ENCODE results near the gene PLB1. TPM values are rescaled to one million over a fixed set of nuclear protein-coding genes. Genes with fewer than 3 reads are reported as not detected.

Gene PLB1
- total and polyA plus RNA-seq, 2 experiments from 2014 or later, result 0.06 to 0.21 TPM

DNA sequence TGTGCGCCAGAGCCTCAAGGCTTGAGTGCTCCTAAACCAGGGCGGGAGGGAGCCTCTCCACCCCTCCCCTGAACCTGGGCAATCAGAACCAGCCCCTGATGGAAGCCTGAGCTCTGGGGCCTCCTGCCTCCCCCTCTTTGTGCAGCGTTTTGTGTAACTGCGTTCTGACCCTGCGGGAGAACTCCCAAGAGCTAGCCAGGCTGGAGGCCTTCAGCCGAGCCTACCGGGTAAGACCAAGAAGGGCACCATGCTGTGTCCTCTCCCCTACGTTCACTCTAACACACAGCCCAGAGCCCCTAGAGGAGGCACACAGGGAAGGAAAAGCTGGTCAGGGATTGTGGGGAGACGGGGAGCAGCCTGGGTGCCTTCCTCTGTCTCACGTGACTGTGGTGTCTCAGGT, 108.0 kb downstream of the PLB1 start (continued):
- TF ChIP-seq, protein P1, sequence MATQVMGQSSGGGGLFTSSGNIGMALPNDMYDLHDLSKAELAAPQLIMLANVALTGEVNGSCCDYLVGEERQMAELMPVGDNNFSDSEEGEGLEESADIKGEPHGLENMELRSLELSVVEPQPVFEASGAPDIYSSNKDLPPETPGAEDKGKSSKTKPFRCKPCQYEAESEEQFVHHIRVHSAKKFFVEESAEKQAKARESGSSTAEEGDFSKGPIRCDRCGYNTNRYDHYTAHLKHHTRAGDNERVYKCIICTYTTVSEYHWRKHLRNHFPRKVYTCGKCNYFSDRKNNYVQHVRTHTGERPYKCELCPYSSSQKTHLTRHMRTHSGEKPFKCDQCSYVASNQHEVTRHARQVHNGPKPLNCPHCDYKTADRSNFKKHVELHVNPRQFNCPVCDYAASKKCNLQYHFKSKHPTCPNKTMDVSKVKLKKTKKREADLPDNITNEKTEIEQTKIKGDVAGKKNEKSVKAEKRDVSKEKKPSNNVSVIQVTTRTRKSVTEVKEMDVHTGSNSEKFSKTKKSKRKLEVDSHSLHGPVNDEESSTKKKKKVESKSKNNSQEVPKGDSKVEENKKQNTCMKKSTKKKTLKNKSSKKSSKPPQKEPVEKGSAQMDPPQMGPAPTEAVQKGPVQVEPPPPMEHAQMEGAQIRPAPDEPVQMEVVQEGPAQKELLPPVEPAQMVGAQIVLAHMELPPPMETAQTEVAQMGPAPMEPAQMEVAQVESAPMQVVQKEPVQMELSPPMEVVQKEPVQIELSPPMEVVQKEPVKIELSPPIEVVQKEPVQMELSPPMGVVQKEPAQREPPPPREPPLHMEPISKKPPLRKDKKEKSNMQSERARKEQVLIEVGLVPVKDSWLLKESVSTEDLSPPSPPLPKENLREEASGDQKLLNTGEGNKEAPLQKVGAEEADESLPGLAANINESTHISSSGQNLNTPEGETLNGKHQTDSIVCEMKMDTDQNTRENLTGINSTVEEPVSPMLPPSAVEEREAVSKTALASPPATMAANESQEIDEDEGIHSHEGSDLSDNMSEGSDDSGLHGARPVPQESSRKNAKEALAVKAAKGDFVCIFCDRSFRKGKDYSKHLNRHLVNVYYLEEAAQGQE (IDR thresholded peaks at IDR 0.05; ENCODE audit: unreplicated experiment), result no peak
- TF ChIP-seq STAT1 (IDR thresholded peaks at IDR 0.05; ENCODE audit: unreplicated experiment), result no peak

DNA sequence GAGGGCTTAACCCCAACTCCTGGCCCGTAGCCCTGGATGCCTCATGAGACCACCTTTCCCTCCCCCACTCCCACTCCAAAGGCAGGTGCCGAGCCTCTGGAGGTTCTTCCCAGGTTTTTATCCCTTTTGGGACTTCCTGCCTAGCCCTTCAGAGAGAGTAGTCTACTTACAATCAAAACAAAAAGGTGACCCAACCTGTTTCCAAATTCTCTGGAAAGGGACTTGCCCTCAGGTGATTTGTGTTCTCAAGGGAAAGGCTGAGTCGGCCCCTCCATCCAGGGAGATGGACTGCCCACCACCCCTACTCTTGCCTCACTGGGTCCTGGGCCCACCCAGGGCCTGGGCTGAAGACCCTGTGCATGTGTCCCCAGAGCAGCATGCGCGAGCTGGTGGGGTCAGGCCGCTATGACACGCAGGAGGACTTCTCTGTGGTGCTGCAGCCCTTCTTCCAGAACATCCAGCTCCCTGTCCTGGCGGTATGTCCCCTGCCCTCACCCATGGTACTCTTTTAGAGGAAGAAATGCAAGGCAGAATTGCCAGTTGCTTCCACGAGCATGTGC, 108.5 kb downstream of the PLB1 start:
- no peak for DNase-seq (ENCODE audit: low spot score)
- peaks cover 3% of the 10 kb centered on the region for H3K27me3 Mint-ChIP-seq (ENCODE audit: insufficient read depth, low read depth, poor library complexity)
- Histone ChIP-seq H3K9me2 (ENCODE audit: insufficient read depth) (no peaks in the 10 kb centered on the region), H3K4me3 (no peak overlapping the region), H3K4me1 (ENCODE audit: insufficient read depth) (no peaks in the 10 kb centered on the region), H3K36me3 (ENCODE audit: insufficient read depth) (no peaks in the 10 kb centered on the region), H3K27me3 (ENCODE audit: insufficient read depth) (no peaks in the 10 kb centered on the region), H3K79me2 (replicated peaks; ENCODE audit: insufficient read depth) (no peaks in the 10 kb centered on the region), H4K20me1 (replicated peaks; ENCODE audit: insufficient read depth) (no peaks in the 10 kb centered on the region), H3K4me2 (no peak overlapping the region), H3K27ac (ENCODE audit: low read depth) (no peak overlapping the region), H2AFZ (no peak overlapping the region), H3F3A (replicated peaks; ENCODE audit: low read depth) (no peaks in the 10 kb centered on the region)
- no peak overlapping the region for H3K27ac Mint-ChIP-seq
- ATAC-seq, result no peak
- peaks cover 20% of the 10 kb centered on the region for H3K4me1 Mint-ChIP-seq
- no peaks in the 10 kb centered on the region for H3K9me3 Mint-ChIP-seq
- TF ChIP-seq EZH2 (IDR thresholded peaks at IDR 0.05; ENCODE audit: low read depth, unreplicated experiment) (no peak), POLR2AphosphoS5 (IDR thresholded peaks at IDR 0.05; ENCODE audit: low read depth) (no peak), CREB1 (CRISPR knock-in tag; IDR thresholded peaks at IDR 0.05; ENCODE audit: low read depth) (no peak), EZH2phosphoT487 (IDR thresholded peaks at IDR 0.05; ENCODE audit: unreplicated experiment) (no peak)
- TF ChIP-seq, protein P2, sequence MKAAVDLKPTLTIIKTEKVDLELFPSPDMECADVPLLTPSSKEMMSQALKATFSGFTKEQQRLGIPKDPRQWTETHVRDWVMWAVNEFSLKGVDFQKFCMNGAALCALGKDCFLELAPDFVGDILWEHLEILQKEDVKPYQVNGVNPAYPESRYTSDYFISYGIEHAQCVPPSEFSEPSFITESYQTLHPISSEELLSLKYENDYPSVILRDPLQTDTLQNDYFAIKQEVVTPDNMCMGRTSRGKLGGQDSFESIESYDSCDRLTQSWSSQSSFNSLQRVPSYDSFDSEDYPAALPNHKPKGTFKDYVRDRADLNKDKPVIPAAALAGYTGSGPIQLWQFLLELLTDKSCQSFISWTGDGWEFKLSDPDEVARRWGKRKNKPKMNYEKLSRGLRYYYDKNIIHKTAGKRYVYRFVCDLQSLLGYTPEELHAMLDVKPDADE (IDR thresholded peaks at IDR 0.05), result no peak
- TF ChIP-seq, protein P3, sequence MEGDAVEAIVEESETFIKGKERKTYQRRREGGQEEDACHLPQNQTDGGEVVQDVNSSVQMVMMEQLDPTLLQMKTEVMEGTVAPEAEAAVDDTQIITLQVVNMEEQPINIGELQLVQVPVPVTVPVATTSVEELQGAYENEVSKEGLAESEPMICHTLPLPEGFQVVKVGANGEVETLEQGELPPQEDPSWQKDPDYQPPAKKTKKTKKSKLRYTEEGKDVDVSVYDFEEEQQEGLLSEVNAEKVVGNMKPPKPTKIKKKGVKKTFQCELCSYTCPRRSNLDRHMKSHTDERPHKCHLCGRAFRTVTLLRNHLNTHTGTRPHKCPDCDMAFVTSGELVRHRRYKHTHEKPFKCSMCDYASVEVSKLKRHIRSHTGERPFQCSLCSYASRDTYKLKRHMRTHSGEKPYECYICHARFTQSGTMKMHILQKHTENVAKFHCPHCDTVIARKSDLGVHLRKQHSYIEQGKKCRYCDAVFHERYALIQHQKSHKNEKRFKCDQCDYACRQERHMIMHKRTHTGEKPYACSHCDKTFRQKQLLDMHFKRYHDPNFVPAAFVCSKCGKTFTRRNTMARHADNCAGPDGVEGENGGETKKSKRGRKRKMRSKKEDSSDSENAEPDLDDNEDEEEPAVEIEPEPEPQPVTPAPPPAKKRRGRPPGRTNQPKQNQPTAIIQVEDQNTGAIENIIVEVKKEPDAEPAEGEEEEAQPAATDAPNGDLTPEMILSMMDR (conservative IDR thresholded peaks at IDR 0.05; ENCODE audit: low read depth in 2 of 2), result no peak
- no peaks in the 10 kb centered on the region for H3K36me3 Mint-ChIP-seq (ENCODE audit: low read depth)
- H3K4me3 Mint-ChIP-seq, result no peak overlapping the region
